ENCODE data around the gene NAALAD2. TPM values are rescaled to one million over a fixed set of nuclear protein-coding genes. Genes with fewer than 3 reads are reported as not detected.
A peak's percentile ranks its signal among the peaks of the same experiment; 100 is the strongest.

Gene NAALAD2
- total RNA-seq, 6 experiments from 2014 or later, result 0.13 to 1.4 (median 0.38) TPM

DNA sequence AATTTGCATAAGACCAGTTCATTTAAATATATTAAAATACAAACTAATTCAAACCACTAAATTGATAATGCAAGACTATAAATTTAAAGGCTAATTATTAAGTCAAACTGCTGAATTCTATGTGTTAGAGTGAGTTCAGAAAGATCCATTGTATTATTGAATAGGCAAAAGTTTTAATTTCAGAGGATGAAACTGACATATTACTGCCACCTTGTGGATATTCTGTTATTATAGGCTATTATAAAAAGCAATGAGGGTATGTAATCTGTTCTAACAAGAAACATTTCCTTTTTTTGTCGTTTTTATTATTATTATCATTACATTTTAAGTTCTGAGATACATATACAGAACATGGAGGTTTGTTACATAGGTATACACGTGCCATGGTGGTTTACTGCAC lies 20.9 kb upstream of the NAALAD2 start:
- 0% methylated on average over 2 of the region's 2 CpGs for WGBS (ENCODE audit: insufficient coverage, low coverage, low lambda C conversion rate, missing lambda C conversion rate)
- DNase-seq (no peak), ATAC-seq (no peak)
- Histone ChIP-seq H3K4me3 (no peak overlapping the region), H3K9me3 (no peaks in the 10 kb centered on the region), H3K27ac (no peak overlapping the region), H3K36me3 (no peaks in the 10 kb centered on the region), H3K27me3 (no peaks in the 10 kb centered on the region), H3K4me1 (no peaks in the 10 kb centered on the region)
- intact Hi-C loops (cut with DNase I), result no loop called here
- no peak for TF ChIP-seq POLR2A (IDR thresholded peaks at IDR 0.05)
- TF ChIP-seq, protein P1, sequence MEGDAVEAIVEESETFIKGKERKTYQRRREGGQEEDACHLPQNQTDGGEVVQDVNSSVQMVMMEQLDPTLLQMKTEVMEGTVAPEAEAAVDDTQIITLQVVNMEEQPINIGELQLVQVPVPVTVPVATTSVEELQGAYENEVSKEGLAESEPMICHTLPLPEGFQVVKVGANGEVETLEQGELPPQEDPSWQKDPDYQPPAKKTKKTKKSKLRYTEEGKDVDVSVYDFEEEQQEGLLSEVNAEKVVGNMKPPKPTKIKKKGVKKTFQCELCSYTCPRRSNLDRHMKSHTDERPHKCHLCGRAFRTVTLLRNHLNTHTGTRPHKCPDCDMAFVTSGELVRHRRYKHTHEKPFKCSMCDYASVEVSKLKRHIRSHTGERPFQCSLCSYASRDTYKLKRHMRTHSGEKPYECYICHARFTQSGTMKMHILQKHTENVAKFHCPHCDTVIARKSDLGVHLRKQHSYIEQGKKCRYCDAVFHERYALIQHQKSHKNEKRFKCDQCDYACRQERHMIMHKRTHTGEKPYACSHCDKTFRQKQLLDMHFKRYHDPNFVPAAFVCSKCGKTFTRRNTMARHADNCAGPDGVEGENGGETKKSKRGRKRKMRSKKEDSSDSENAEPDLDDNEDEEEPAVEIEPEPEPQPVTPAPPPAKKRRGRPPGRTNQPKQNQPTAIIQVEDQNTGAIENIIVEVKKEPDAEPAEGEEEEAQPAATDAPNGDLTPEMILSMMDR (IDR thresholded peaks at IDR 0.05), result peak; percentile 42 to 59 (median 54)

DNA sequence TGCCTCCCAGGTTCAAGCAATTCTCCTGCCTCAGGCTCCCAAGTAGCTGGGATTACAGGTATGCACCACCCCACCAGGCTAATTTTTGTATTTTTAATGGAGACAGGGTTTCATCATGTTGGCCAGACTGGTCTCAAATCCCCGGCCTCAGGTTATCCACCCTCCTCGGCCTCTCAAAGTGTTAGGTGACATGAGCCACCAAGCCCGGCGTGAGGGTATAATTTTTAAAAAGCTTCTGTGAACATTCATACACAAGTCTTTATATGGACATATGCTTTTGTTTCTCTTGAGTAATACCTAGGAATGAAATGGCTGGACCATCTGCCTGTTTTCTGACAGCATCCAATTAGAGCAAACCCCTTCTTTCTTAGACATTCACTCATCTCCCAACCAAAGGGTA lies 14.3 kb upstream of the NAALAD2 start:
- WGBS (ENCODE audit: insufficient coverage, low coverage, low lambda C conversion rate, missing lambda C conversion rate), result 89% methylated on average over 4 of the region's 4 CpGs
- no peaks in the 10 kb centered on the region for H3K9me3 ChIP-seq
- intact Hi-C loops (cut with DNase I), result no loop called here
- DNase-seq (no peak), ATAC-seq (no peak)
- H3K36me3 ChIP-seq, result no peaks in the 10 kb centered on the region
- no peak overlapping the region for H3K4me3 ChIP-seq
- no peaks in the 10 kb centered on the region for H3K4me1 ChIP-seq
- H3K27me3 ChIP-seq, result no peaks in the 10 kb centered on the region
- TF ChIP-seq, protein P1 (IDR thresholded peaks at IDR 0.05), result no peak
- no peak for TF ChIP-seq POLR2A (IDR thresholded peaks at IDR 0.05)
- no peak overlapping the region for H3K27ac ChIP-seq

DNA sequence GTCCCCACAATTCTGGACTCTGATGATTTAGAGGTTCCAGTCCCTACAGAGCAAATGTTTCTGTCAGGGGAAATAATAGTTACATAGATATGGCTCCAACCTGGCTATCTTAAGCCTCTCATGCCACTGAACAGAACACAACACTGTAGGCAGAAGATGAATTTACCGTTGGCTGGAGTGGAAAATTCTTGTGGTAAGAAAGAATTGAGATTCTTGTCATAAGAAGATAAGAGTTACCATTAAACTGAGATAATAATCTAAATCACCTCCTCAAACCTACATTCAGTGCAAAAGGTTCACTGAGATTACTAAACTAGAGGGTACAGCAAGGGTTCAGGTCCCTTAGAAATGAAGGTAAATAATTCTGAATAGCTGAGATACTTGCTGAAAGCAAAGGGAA lies 10.1 kb upstream of the NAALAD2 start:
- DNase-seq (no peak), ATAC-seq (no peak)
- H3K9me3 ChIP-seq, result no peaks in the 10 kb centered on the region
- no peak overlapping the region for H3K4me3 ChIP-seq
- intact Hi-C loops (cut with DNase I), result no loop called here
- WGBS (ENCODE audit: insufficient coverage, low coverage, low lambda C conversion rate, missing lambda C conversion rate), result 56% methylated on average over 1 of the region's 1 CpG
- H3K27me3 ChIP-seq, result no peaks in the 10 kb centered on the region
- H3K27ac ChIP-seq, result no peak overlapping the region
- H3K4me1 ChIP-seq, result no peaks in the 10 kb centered on the region
- no peaks in the 10 kb centered on the region for H3K36me3 ChIP-seq
- no peak for TF ChIP-seq POLR2A (IDR thresholded peaks at IDR 0.05)
- TF ChIP-seq, protein P1 (IDR thresholded peaks at IDR 0.05), result no peak

DNA sequence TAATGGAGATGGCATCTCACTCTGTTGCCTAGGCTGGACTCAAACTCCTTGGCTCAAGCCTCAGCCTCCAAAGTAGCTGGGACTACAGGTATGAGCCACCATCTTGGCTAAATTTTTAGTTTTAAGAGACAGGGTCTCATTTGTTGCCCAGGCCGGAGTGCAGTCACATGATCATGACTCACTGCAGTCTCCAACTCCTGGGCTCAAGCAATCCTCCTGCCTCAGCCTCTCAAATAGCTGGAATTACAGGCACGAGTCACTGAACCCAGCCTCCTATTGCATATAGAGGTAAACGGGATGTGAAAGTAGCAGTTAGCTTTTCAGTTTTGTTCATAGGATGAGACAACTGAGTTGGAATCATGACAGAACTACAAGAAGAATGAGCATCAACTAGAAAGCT lies 9.5 kb upstream of the NAALAD2 start:
- Histone ChIP-seq H3K27ac (no peak overlapping the region), H3K4me3 (no peak overlapping the region), H3K4me1 (no peaks in the 10 kb centered on the region), H3K9me3 (no peaks in the 10 kb centered on the region), H3K36me3 (no peaks in the 10 kb centered on the region), H3K27me3 (no peaks in the 10 kb centered on the region)
- 63% methylated on average over 3 of the region's 3 CpGs for WGBS (ENCODE audit: insufficient coverage, low coverage, low lambda C conversion rate, missing lambda C conversion rate)
- ATAC-seq, result no peak
- TF ChIP-seq, protein P1 (IDR thresholded peaks at IDR 0.05), result no peak
- no peak for TF ChIP-seq POLR2A (IDR thresholded peaks at IDR 0.05)
- no peak for DNase-seq
- intact Hi-C loops (cut with DNase I), result no loop called here
